KBM-7 (cell line): ENCODE measurements around the gene CD276.
"Not testable (repeated sequence)": the region's sequence is repeated elsewhere in the genome, so short reads cannot be mapped to it uniquely, and the experiment has no call there.

Experiments
- DNase-seq: peaks from one replicate; pipeline ENCODE4 v3.0.0-alpha.2; 2015
- in situ Hi-C: fragments of 300-500 bp; cut with MboI; formaldehyde crosslinking; loops from 2 replicates; pipeline ENCODE4 v1.14.3; 2020; ENCODE audit warnings: low sequenced_read_pairs, low pct_unique_long_range_greater_than_20kb, mixed read lengths

CD276 gene

GRCh38 chr15:73682600-73683090, 1.5 kb upstream of the CD276 start:
- in situ Hi-C loops = no loop called here
- no peak for DNase-seq

GRCh38 chr15:73683257-73683776, 866 bp upstream of the CD276 start:
- DNase-seq = no peak
- in situ Hi-C loops = no loop called here

- in situ Hi-C loops = no loop called here
- DNase-seq = no peak
These were observed 635 bp downstream of the CD276 start for GRCh38 chr15:73684581-73685455.

GRCh38 chr15:73685981-73686380, 1.8 kb downstream of the CD276 start:
- in situ Hi-C loops = no loop called here
- no peak for DNase-seq

- in situ Hi-C loops = no loop called here
- DNase-seq = no peak
These were observed 2.6 kb downstream of the CD276 start for GRCh38 chr15:73686781-73687256.

- in situ Hi-C loops = no loop called here
- no peak for DNase-seq
These were observed 3.2 kb downstream of the CD276 start for GRCh38 chr15:73687351-73687750.

GRCh38 chr15:73688455-73688854, 4.3 kb downstream of the CD276 start:
- in situ Hi-C loops = no loop called here
- DNase-seq = no peak

- peak; percentile 19 for DNase-seq
- in situ Hi-C loops = no loop called here
These were observed 7.2 kb downstream of the CD276 start for GRCh38 chr15:73691396-73691795.

GRCh38 chr15:73694419-73694818, 10.2 kb downstream of the CD276 start:
- in situ Hi-C loops = no loop called here
- no peak for DNase-seq

- in situ Hi-C loops = no loop called here
- DNase-seq = no peak
These were observed 11.8 kb downstream of the CD276 start for GRCh38 chr15:73695773-73696640.

GRCh38 chr15:73696641-73697001, 12.4 kb downstream of the CD276 start:
- in situ Hi-C loops = no loop called here
- DNase-seq = no peak

GRCh38 chr15:73697033-73697467, 12.9 kb downstream of the CD276 start:
- DNase-seq = peak; percentile 99
- in situ Hi-C loops = no loop called here

- in situ Hi-C loops = no loop called here
- no peak for DNase-seq
These were observed 15.3 kb downstream of the CD276 start for GRCh38 chr15:73699249-73700040.

- peak; percentile 86 for DNase-seq
- in situ Hi-C loops = no loop called here
These were observed 16.1 kb downstream of the CD276 start for GRCh38 chr15:73700041-73700842.

GRCh38 chr15:73702311-73703239, 18.4 kb downstream of the CD276 start:
- DNase-seq, in situ Hi-C loops: not testable (repeated sequence)

GRCh38 chr15:73703601-73704000, 19.4 kb downstream of the CD276 start:
- in situ Hi-C loops, DNase-seq: not testable (repeated sequence)
